Activated naive CD4-positive, alpha-beta T cell treated with Interleukin-2 at 50 U/mL for 16 hours (primary cell): ENCODE results near the gene USP37.

Experiments used
- DNase-seq: peaks from one replicate; pipeline ENCODE4 v3.0.0-alpha.2; 2020

USP37 gene

DNA sequence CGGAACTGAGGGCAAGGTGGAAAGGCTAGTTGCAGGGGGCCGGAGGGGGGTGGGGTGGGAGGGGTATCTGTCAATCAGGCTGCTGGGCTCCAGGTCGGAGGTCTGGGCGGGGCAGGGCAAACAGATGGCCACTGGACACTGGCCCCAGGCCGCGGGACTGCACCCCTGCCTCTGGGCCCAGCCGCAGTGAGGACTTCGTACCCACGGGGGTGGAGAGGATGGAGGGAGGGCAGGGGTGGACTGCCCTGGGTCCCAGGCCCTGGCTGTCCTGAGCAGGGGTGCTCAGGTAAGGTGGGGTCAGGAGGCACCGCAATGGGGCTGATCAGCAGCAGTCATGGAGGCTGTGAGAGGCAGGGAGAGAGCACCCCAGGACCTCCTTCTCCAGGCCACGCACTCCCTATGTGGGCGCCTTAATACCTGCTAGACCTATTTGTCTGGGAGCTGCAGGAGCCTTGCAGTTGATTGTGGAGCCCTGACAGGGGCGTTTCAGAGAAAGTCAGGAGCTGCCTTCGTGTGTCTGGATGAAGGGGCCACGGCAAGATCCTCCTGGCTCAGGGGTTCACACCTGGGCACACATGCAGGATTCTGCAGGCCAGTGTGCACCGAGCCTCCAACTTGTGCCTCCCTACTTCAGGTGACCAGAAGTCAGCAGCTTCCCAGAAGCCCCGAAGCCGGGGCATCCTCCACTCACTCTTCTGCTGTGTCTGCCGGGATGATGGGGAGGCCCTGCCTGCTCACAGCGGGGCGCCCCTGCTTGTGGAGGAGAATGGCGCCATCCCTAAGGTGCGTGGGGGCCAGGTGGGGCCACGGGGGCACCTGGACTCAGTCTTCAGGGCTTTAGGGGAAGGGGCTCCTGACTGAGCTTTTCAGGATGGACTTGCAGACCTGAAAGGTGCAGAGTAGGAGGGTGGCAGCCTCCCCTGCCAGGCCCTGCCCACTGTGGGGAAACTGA, 166.9 kb downstream of the USP37 start:
- no peak for DNase-seq
